Measurements from ENCODE around the gene TBC1D10B.

DNA sequence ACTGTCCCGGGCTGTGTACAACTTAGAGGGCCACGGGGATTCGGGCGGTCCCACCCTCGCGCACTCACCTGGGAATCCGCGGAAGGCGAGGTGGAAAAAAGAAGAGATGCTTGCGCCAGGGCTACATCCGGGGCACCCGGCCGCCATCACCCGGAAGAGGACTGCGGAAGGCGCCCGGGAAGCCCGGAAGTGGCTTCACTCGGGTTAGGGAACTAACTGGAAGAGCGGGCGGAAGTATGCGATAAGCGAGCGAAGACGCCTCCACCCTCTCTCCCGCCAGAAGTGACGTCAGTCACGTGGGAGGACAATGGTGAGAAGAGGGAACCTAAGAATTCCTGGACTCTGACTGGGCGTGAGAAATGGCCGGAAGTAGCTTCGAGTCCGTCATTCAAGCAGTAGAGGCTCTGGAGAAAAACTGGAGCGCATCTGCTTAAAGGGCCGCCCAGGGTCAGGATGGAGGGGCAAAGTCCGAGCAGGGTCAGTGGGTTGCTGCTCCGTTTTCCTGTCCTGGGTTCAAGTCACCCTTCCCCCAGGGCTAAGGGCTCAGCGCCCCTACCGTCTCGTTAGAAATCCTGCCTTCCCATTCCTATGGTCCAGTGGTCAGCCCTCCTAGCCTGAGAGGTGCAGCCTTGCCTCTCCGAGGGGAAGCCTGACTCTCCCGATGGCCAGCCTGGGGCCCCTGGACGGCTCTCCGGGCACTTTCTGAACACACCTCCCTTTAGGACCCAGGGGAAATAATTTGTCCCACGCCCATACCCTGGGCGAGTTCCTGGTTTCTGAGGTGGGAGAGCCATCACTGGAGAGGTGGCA lies 14.9 kb downstream of the TBC1D10B start, which contains the start of gene CD2BP2:
- TF ChIP-seq ZNF600 (tag by site-specific recombination; IDR thresholded peaks at IDR 0.05) (peak; percentile 22; the same call in 1 of the 2 replicates), ZNF239 (tag by site-specific recombination; IDR thresholded peaks at IDR 0.05) (0 out of 2 replicates have a peak, but pooled peaks have one; percentile 59), MYNN (tag by site-specific recombination; IDR thresholded peaks at IDR 0.05; ENCODE audit: borderline replicate concordance) (no peak), BCL11A (tag by site-specific recombination; IDR thresholded peaks at IDR 0.05; ENCODE audit: low read depth) (peak; percentile 99), ZNF560 (tag by site-specific recombination; IDR thresholded peaks at IDR 0.05; ENCODE audit: borderline replicate concordance) (no peak), ZBTB7A (tag by site-specific recombination; IDR thresholded peaks at IDR 0.05; ENCODE audit: low read depth) (peak; percentile 15; the same call in 1 of the 2 replicates), ZSCAN30 (tag by site-specific recombination; IDR thresholded peaks at IDR 0.05) (peak; percentile 73; the same call in 1 of the 2 replicates), ZNF140 (tag by site-specific recombination; IDR thresholded peaks at IDR 0.05) (no peak), ZNF776 (tag by site-specific recombination; IDR thresholded peaks at IDR 0.05; ENCODE audit: borderline replicate concordance) (no peak)
- TF ChIP-seq, protein P1, sequence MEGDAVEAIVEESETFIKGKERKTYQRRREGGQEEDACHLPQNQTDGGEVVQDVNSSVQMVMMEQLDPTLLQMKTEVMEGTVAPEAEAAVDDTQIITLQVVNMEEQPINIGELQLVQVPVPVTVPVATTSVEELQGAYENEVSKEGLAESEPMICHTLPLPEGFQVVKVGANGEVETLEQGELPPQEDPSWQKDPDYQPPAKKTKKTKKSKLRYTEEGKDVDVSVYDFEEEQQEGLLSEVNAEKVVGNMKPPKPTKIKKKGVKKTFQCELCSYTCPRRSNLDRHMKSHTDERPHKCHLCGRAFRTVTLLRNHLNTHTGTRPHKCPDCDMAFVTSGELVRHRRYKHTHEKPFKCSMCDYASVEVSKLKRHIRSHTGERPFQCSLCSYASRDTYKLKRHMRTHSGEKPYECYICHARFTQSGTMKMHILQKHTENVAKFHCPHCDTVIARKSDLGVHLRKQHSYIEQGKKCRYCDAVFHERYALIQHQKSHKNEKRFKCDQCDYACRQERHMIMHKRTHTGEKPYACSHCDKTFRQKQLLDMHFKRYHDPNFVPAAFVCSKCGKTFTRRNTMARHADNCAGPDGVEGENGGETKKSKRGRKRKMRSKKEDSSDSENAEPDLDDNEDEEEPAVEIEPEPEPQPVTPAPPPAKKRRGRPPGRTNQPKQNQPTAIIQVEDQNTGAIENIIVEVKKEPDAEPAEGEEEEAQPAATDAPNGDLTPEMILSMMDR (tag by site-specific recombination; IDR thresholded peaks at IDR 0.05), result peak; percentile 63
- TF ChIP-seq, protein P2, sequence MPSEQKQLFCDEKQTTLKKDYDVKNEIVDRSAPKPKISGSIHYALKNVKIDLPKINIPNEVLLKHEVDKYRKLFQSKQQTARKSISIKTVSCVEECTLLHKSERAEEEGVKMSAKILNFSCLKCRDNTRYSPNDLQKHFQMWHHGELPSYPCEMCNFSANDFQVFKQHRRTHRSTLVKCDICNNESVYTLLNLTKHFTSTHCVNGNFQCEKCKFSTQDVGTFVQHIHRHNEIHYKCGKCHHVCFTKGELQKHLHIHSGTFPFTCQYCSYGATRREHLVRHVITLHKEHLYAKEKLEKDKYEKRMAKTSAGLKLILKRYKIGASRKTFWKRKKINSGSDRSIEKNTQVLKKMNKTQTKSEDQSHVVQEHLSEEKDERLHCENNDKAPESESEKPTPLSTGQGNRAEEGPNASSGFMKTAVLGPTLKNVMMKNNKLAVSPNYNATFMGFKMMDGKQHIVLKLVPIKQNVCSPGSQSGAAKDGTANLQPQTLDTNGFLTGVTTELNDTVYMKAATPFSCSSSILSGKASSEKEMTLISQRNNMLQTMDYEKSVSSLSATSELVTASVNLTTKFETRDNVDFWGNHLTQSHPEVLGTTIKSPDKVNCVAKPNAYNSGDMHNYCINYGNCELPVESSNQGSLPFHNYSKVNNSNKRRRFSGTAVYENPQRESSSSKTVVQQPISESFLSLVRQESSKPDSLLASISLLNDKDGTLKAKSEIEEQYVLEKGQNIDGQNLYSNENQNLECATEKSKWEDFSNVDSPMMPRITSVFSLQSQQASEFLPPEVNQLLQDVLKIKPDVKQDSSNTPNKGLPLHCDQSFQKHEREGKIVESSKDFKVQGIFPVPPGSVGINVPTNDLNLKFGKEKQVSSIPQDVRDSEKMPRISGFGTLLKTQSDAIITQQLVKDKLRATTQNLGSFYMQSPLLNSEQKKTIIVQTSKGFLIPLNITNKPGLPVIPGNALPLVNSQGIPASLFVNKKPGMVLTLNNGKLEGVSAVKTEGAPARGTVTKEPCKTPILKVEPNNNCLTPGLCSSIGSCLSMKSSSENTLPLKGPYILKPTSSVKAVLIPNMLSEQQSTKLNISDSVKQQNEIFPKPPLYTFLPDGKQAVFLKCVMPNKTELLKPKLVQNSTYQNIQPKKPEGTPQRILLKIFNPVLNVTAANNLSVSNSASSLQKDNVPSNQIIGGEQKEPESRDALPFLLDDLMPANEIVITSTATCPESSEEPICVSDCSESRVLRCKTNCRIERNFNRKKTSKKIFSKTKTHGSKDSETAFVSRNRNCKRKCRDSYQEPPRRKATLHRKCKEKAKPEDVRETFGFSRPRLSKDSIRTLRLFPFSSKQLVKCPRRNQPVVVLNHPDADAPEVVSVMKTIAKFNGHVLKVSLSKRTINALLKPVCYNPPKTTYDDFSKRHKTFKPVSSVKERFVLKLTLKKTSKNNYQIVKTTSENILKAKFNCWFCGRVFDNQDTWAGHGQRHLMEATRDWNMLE (tag by site-specific recombination; conservative IDR thresholded peaks at IDR 0.05; ENCODE audit: low read depth), result peak; percentile 98
- TF ChIP-seq, protein P3, sequence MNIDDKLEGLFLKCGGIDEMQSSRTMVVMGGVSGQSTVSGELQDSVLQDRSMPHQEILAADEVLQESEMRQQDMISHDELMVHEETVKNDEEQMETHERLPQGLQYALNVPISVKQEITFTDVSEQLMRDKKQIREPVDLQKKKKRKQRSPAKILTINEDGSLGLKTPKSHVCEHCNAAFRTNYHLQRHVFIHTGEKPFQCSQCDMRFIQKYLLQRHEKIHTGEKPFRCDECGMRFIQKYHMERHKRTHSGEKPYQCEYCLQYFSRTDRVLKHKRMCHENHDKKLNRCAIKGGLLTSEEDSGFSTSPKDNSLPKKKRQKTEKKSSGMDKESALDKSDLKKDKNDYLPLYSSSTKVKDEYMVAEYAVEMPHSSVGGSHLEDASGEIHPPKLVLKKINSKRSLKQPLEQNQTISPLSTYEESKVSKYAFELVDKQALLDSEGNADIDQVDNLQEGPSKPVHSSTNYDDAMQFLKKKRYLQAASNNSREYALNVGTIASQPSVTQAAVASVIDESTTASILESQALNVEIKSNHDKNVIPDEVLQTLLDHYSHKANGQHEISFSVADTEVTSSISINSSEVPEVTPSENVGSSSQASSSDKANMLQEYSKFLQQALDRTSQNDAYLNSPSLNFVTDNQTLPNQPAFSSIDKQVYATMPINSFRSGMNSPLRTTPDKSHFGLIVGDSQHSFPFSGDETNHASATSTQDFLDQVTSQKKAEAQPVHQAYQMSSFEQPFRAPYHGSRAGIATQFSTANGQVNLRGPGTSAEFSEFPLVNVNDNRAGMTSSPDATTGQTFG (tag by site-specific recombination; IDR thresholded peaks at IDR 0.05; ENCODE audit: borderline replicate concordance), result no peak
